HG03175 (cell line): ENCODE results near the gene NTNG1.

Experiments used
- ATAC-seq: cut with Tn5 transposase; IDR thresholded peaks from one replicate; pipeline ENCODE4 v1.9.1; 2021; ENCODE audit warnings: mild to moderate bottlenecking, moderate library complexity; ENCODE audit not compliant: unreplicated experiment

NTNG1 gene

GRCh38 chr1:107443860-107444259 is 303.0 kb downstream of the NTNG1 start:
- ATAC-seq: no peak

- no peak for ATAC-seq
Measured at GRCh38 chr1:107444302-107444701, 303.5 kb downstream of the NTNG1 start.

- no peak for ATAC-seq
Measured at GRCh38 chr1:107449326-107449725, 308.5 kb downstream of the NTNG1 start.

GRCh38 chr1:107450899-107451664 is 310.2 kb downstream of the NTNG1 start:
- peak; percentile 73 for ATAC-seq

- peak; percentile 58 for ATAC-seq
Measured at GRCh38 chr1:107451715-107452114, 310.9 kb downstream of the NTNG1 start.

GRCh38 chr1:107454791-107455190 is 314.0 kb downstream of the NTNG1 start:
- no peak for ATAC-seq

- ATAC-seq: no peak
Measured at GRCh38 chr1:107457989-107458388, 317.1 kb downstream of the NTNG1 start.

- ATAC-seq: no peak
Measured at GRCh38 chr1:107459204-107459904, 318.5 kb downstream of the NTNG1 start.

GRCh38 chr1:107460035-107460434 is 319.2 kb downstream of the NTNG1 start:
- peak; percentile 88 for ATAC-seq

GRCh38 chr1:107464827-107465226 is 324.0 kb downstream of the NTNG1 start:
- no peak for ATAC-seq

- no peak for ATAC-seq
Measured at GRCh38 chr1:107467286-107467685, 326.4 kb downstream of the NTNG1 start.

- ATAC-seq: no peak
Measured at GRCh38 chr1:107467811-107468210, 327.0 kb downstream of the NTNG1 start.

- ATAC-seq: no peak
Measured at GRCh38 chr1:107473065-107473464, 332.2 kb downstream of the NTNG1 start.

- ATAC-seq: peak; percentile 67
Measured at GRCh38 chr1:107474877-107475612, 334.2 kb downstream of the NTNG1 start.

- no peak for ATAC-seq
Measured at GRCh38 chr1:107477233-107477632, 336.4 kb downstream of the NTNG1 start.

- no peak for ATAC-seq
Measured at GRCh38 chr1:107479865-107480350, 339.1 kb downstream of the NTNG1 start.

- peak; percentile 66 for ATAC-seq
Measured at GRCh38 chr1:107480548-107481415, 339.9 kb downstream of the NTNG1 start.

GRCh38 chr1:107481756-107482384 is 341.0 kb downstream of the NTNG1 start:
- no peak for ATAC-seq

- ATAC-seq: no peak
Measured at GRCh38 chr1:107483949-107484348, 343.1 kb downstream of the NTNG1 start.

- ATAC-seq: no peak
Measured at GRCh38 chr1:107486349-107486748, 345.5 kb downstream of the NTNG1 start.
